Naive thymus-derived CD4-positive, alpha-beta T cell (primary cell): ENCODE results near the gene AGO1. TPM values are rescaled to one million over a fixed set of nuclear protein-coding genes. Genes with fewer than 3 reads are reported as not detected.
"Not testable (repeated sequence)": the region's sequence is repeated elsewhere in the genome, so short reads cannot be mapped to it uniquely, and the experiment has no call there.

Experiments
- ATAC-seq: fragments of 150-1000 bp; cut with Tn5 transposase; 2 replicates; pipeline ENCODE4 v1.10.0; 2021; ENCODE audit warnings: mild to moderate bottlenecking, moderate library complexity
- CTCF ChIA-PET: fragments of 350-600 bp; sonication (Branson Sonifier 250); formaldehyde crosslinking; loops from one replicate; lab custom pipeline; 2021; ENCODE audit warnings: antibody characterized with exemption; lab: Charles Lee
- POLR2A ChIA-PET: fragments of 350-600 bp; sonication (Branson Sonifier 250); formaldehyde crosslinking; loops from one replicate; lab custom pipeline; 2021; ENCODE audit warnings: antibody characterized with exemption, inconsistent platforms; lab: Charles Lee
- DNase-seq, 9 donors: peaks; one replicate each; pipeline versions ENCODE4 v3.0.0 to v3.0.0-alpha.2; 2020 to 2022; ENCODE audit warnings: mixed read lengths in 1 of 9
- H3K27ac ChIP-seq: one replicate; pipeline ENCODE4 v1.7.0; 2013; ENCODE audit warnings: mild to moderate bottlenecking, low read depth, low read length, moderate library complexity
- H3K27me3 ChIP-seq, 2 donors: one replicate each; pipeline ENCODE4 v1.7.0; 2013; ENCODE audit warnings: low read length in 2 of 2, mild to moderate bottlenecking in 2 of 2, moderate library complexity in 2 of 2; ENCODE audit not compliant: control insufficient read depth in 2 of 2, insufficient read depth in 2 of 2
- H3K36me3 ChIP-seq, 3 experiments: 1 replicate in 2 of 3; 2 replicates in 1 of 3; pipeline ENCODE4 v1.7.0; 2013; ENCODE audit warnings: low read length in 3 of 3, mild to moderate bottlenecking in 3 of 3, moderate library complexity in 1 of 3; ENCODE audit not compliant: insufficient read depth in 3 of 3, control insufficient read depth in 2 of 3
- H3K4me1 ChIP-seq, 2 donors: one replicate each; pipeline ENCODE4 v1.7.0; 2013; ENCODE audit warnings: low read length in 2 of 2, mild to moderate bottlenecking in 2 of 2, moderate library complexity in 1 of 2; ENCODE audit not compliant: control insufficient read depth in 2 of 2, insufficient read depth in 2 of 2
- H3K4me3 ChIP-seq: 2 replicates; pipeline ENCODE4 v1.7.0; 2013; ENCODE audit warnings: mild to moderate bottlenecking, low read length
- H3K9me3 ChIP-seq, 3 experiments: 1 replicate in 2 of 3; 2 replicates in 1 of 3; pipeline ENCODE4 v1.7.0; 2013; ENCODE audit warnings: low read length in 3 of 3; ENCODE audit not compliant: control insufficient read depth in 2 of 3
- H3K27ac Mint-ChIP-seq, 9 donors: one replicate each; pipeline ENCODE4 v1.8.0; 2020 to 2022; ENCODE audit warnings: mixed read lengths in 9 of 9, mild to moderate bottlenecking in 8 of 9, moderate library complexity in 5 of 9, inconsistent platforms in 2 of 9
- H3K27me3 Mint-ChIP-seq, 5 donors: one replicate each; pipeline ENCODE4 v1.8.0; 2021 to 2022; ENCODE audit warnings: mixed read lengths in 5 of 5, mild to moderate bottlenecking in 1 of 5
- H3K36me3 Mint-ChIP-seq, 5 donors: one replicate each; pipeline ENCODE4 v1.8.0; 2020 to 2022; ENCODE audit warnings: mixed read lengths in 5 of 5, mild to moderate bottlenecking in 3 of 5, inconsistent platforms in 1 of 5
- H3K4me1 Mint-ChIP-seq, 7 donors: one replicate each; pipeline ENCODE4 v1.8.0; 2020 to 2022; ENCODE audit warnings: mixed read lengths in 7 of 7, mild to moderate bottlenecking in 3 of 7, inconsistent platforms in 1 of 7
- H3K4me3 Mint-ChIP-seq, 10 donors: one replicate each; pipeline ENCODE4 v1.8.0; 2020 to 2022; ENCODE audit warnings: mild to moderate bottlenecking in 10 of 10, mixed read lengths in 10 of 10, moderate library complexity in 6 of 10, inconsistent platforms in 2 of 10
- H3K9me3 Mint-ChIP-seq, 11 donors: one replicate each; pipeline ENCODE4 v1.8.0; 2020 to 2022; ENCODE audit warnings: mixed read lengths in 11 of 11, mild to moderate bottlenecking in 4 of 11, inconsistent platforms in 1 of 11, moderate library complexity in 1 of 11
- intact Hi-C, 2 donors: fragments of 100-400 bp; cut with micrococcal nuclease; formaldehyde crosslinking; loops; one replicate each; pipeline ENCODE4 v1.15.1; 2023
- polyA plus RNA-seq, 2 donors: library from polyadenylated mRNA; unstranded; fragments of 300-500 nt; fragmentation: Illumina TruSeq; gene quantifications; one replicate each; pipeline ENCODE4 v1.2.3, GENCODE V29; 2021
- total RNA-seq, 6 experiments: library from RNA in 5 of 6; stranded (reverse) in 5 of 6; gene quantifications; 1 replicate in 5 of 6; 2 replicates in 1 of 6; pipeline ENCODE4 v1.2.3 and lab custom pipeline; 2021 to 2026

Gene AGO1
- total and polyA plus RNA-seq, 7 experiments from 2014 or later = 8.9 to 28.0 (median 26.8) TPM

DNA sequence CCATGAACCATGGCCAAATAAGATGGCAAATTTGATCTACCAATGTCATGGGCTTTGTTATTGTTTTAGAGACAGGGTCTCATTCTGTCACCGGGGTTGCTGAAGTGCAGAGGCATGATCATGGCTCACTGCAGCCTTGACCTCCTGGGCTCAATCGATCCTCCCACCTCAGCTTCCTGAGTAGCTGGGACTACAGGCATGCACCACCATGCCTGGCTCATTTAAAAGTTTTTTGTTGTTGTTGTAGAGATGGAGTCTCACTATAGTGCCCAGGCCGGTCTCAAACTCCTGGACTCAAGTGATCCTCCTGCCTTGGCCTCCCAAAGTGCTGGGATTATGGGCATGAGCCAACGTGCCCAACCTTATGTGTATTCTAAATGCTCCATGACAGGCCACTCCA lies 8.9 kb upstream of the AGO1 start:
- H3K4me3 Mint-ChIP-seq, H3K9me3 Mint-ChIP-seq, H3K36me3 Mint-ChIP-seq, intact Hi-C loops, H3K9me3 ChIP-seq, CTCF ChIA-PET, H3K4me1 Mint-ChIP-seq, H3K27ac Mint-ChIP-seq, H3K27ac ChIP-seq, DNase-seq, H3K27me3 Mint-ChIP-seq, H3K36me3 ChIP-seq, H3K27me3 ChIP-seq, H3K4me1 ChIP-seq, POLR2A ChIA-PET, ATAC-seq, H3K4me3 ChIP-seq: not testable (repeated sequence)

GRCh38 chr1:35876988-35877387 lies 6.0 kb upstream of the AGO1 start:
- Histone ChIP-seq H3K36me3 (no peaks in the 10 kb centered on the region), H3K27ac (no peak overlapping the region), H3K4me3 (no peak overlapping the region), H3K4me1 (no peaks in the 10 kb centered on the region), H3K9me3 (no peaks in the 10 kb centered on the region), H3K27me3 (no peaks in the 10 kb centered on the region)
- no peak for ATAC-seq
- no peak for DNase-seq
- ChIA-PET POLR2A (interaction anchor here (1.1 kb wide), 1 partner anchor 26 kb away, joined by 3 read pairs; no protein-coding TSS in a partner anchor), CTCF (no interaction called here)
- Mint-ChIP-seq H3K36me3 (no peaks in the 10 kb centered on the region), H3K27me3 (peaks cover 0 to 2% (median 0%) of the 10 kb centered on the region in 5 donors), H3K4me3 (no peak overlapping the region), H3K27ac (no peak overlapping the region), H3K9me3 (peaks cover 0 to 2% (median 0%) of the 10 kb centered on the region in 11 donors), H3K4me1 (peaks cover 3 to 5% (median 4%) of the 10 kb centered on the region in 7 donors)
- intact Hi-C loops = no loop called here

DNA sequence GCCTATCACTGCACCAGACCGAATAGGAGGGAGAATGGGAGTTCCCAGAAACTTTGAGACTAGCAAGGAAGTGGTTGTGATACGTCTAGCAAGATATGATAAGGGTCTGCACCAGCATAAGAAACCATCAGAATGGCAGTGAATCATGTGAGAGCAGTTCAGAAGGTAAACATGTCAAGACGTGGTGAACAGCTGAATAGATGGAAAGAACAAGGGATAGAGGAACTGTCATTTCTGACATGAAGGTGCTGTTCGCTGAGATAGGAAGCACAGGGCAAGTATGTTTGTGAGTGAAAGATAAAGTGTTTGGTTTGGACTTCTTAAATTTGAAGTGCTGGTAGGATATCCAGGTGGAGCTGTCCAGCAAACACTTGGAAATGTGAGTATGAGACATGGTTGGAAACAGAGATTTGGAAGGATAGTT lies 1.1 kb upstream of the AGO1 start:
- Histone ChIP-seq H3K4me1 (peaks cover 9 to 24% of the 10 kb centered on the region in 2 donors), H3K9me3 (no peaks in the 10 kb centered on the region), H3K36me3 (peaks cover 0 to 6% (median 0%) of the 10 kb centered on the region in 3 experiments), H3K4me3 (no peak overlapping the region), H3K27ac (no peak overlapping the region), H3K27me3 (no peaks in the 10 kb centered on the region)
- Mint-ChIP-seq H3K4me3 (peak overlapping the region; percentile 57 to 98 (median 76)), H3K27ac (peak overlapping the region in 6 of 9 donors; percentile 5 to 70 (median 28)), H3K9me3 (no peaks in the 10 kb centered on the region), H3K27me3 (peaks cover 0 to 4% (median 0%) of the 10 kb centered on the region in 5 donors), H3K4me1 (peaks cover 27 to 44% (median 41%) of the 10 kb centered on the region in 7 donors), H3K36me3 (no peaks in the 10 kb centered on the region)
- ChIA-PET POLR2A (no interaction called here), CTCF (interaction anchor here (0.6 to 1.2 kb wide), 5 partner anchors 9 to 430 kb away, joined by 3 to 4 read pairs (median 4); partner anchors contain the start of gene AGO3)
- intact Hi-C loops = loop anchor here (2.0 to 10.0 kb wide), 2 partner anchors 107 to 111 kb away; no protein-coding TSS in a partner anchor
- ATAC-seq (no peak), DNase-seq (no peak)

DNA sequence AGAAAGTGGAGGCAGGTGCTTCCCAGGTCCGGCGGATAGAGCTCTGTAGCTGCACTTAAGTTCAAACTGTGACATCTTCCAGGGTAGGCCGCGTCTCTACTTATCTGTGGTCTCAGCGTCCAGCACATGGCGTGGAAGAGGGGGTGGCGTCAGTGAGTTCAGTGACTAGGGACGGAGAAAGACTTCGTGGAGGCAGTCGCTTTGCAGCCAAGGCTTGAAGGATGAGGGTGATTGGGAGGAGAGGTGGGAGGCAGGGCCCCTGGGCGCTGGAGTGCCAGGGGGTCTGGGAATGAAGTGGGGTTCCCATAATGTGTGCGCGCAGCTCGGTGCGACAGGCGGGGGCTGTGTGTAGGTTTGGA lies 444 bp upstream of the AGO1 start:
- intact Hi-C loops = loop anchor here (2.0 to 10.0 kb wide), 2 partner anchors 108 to 112 kb away; no protein-coding TSS in a partner anchor
- Mint-ChIP-seq H3K27me3 (peaks cover 0 to 4% (median 0%) of the 10 kb centered on the region in 5 donors), H3K4me3 (peak overlapping the region; percentile 57 to 98 (median 76)), H3K27ac (peak overlapping the region; percentile 5 to 88 (median 70)), H3K4me1 (peaks cover 34 to 51% (median 48%) of the 10 kb centered on the region in 7 donors), H3K9me3 (peaks cover 0 to under 1% (median 0%) of the 10 kb centered on the region in 11 donors), H3K36me3 (no peaks in the 10 kb centered on the region)
- ChIA-PET POLR2A (interaction anchor here (1.0 to 2.0 kb wide), 2 partner anchors 48 to 325 kb away, joined by 4 to 8 read pairs; partner anchors contain the start of genes AGO3, KIAA0319L and NCDN), CTCF (interaction anchor here (0.6 to 1.2 kb wide), 5 partner anchors 17 to 431 kb away, joined by 3 to 4 read pairs (median 4); partner anchors contain the start of gene AGO3)
- Histone ChIP-seq H3K27ac (peak overlapping the region; percentile 39), H3K36me3 (peaks cover 0 to 6% (median 0%) of the 10 kb centered on the region in 3 experiments), H3K4me1 (peaks cover 9 to 24% of the 10 kb centered on the region in 2 donors), H3K4me3 (peak overlapping the region; percentile 100), H3K9me3 (no peaks in the 10 kb centered on the region), H3K27me3 (no peaks in the 10 kb centered on the region)
- ATAC-seq = no peak
- no peak for DNase-seq

GRCh38 chr1:35883635-35884101 lies 659 bp downstream of the AGO1 start:
- Mint-ChIP-seq H3K4me1 (peaks cover 40 to 55% (median 51%) of the 10 kb centered on the region in 7 donors), H3K27ac (peak overlapping the region; percentile 72 to 86 (median 84)), H3K36me3 (peaks cover 0 to 3% (median 1%) of the 10 kb centered on the region in 5 donors), H3K27me3 (peaks cover 0 to 4% (median 0%) of the 10 kb centered on the region in 5 donors), H3K9me3 (peaks cover 0 to 3% (median 0%) of the 10 kb centered on the region in 11 donors), H3K4me3 (peak overlapping the region; percentile 90 to 98 (median 94))
- intact Hi-C loops = loop anchor here (1.0 to 10.0 kb wide), 8 partner anchors 48 to 690 kb away; partner anchors contain the start of genes AGO3 (in 2 of the 2), ADPRS (in 1 of the 2), SFPQ (in 1 of the 2) and THRAP3 (in 1 of the 2)
- CTCF ChIA-PET = interaction anchor here (0.6 to 0.7 kb wide), 4 partner anchors 11 to 47 kb away, joined by 3 to 4 read pairs (median 3); partner anchors contain the start of gene AGO3
- Histone ChIP-seq H3K4me1 (peaks cover 9 to 24% of the 10 kb centered on the region in 2 donors), H3K9me3 (no peaks in the 10 kb centered on the region), H3K36me3 (peaks cover 0 to 10% (median 0%) of the 10 kb centered on the region in 3 experiments), H3K4me3 (peak overlapping the region; percentile 100), H3K27ac (peak overlapping the region; percentile 79), H3K27me3 (no peaks in the 10 kb centered on the region)
- DNase-seq (peak in 7 of 9 donors; percentile 7 to 66 (median 21)), ATAC-seq (no peak)
- POLR2A ChIA-PET = interaction anchor here (0.5 to 2.0 kb wide), 4 partner anchors 16 to 52 kb away, joined by 3 to 8 read pairs (median 4); partner anchors contain the start of gene AGO3

DNA sequence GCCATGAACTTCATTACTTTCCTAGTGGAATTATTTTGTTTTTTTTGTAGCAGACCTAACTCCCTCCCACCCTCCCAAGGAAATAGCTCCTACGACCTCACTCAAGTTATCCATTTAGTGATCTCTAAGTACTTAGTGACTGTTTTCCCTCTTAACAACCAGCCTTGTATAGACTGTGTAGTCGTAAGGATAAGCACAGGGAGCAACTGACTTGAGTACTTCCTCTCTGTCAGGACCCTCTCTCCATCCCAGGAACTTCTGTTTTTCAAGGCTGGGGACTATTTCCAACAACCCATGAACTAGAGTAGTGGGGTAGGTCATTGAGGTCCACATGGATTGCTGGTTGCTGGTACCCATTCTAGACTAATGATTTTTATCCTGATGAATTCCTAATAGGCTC lies 1.9 kb downstream of the AGO1 start:
- peak overlapping the region in 5 of 9 donors; percentile 6 to 74 (median 37) for H3K27ac Mint-ChIP-seq
- H3K27me3 ChIP-seq = no peaks in the 10 kb centered on the region
- H3K4me3 Mint-ChIP-seq = peak overlapping the region; percentile 25 to 98 (median 78)
- POLR2A ChIA-PET = no interaction called here
- no peak overlapping the region for H3K27ac ChIP-seq
- H3K4me1 ChIP-seq = peaks cover 9 to 24% of the 10 kb centered on the region in 2 donors
- H3K27me3 Mint-ChIP-seq = peaks cover 0 to 4% (median 0%) of the 10 kb centered on the region in 5 donors
- CTCF ChIA-PET = no interaction called here
- H3K9me3 ChIP-seq = no peaks in the 10 kb centered on the region
- peaks cover 0 to 3% (median 0%) of the 10 kb centered on the region in 11 donors for H3K9me3 Mint-ChIP-seq
- no peak for ATAC-seq
- peaks cover 0 to 16% (median 0%) of the 10 kb centered on the region in 3 experiments for H3K36me3 ChIP-seq
- DNase-seq = no peak
- peaks cover 43 to 56% (median 51%) of the 10 kb centered on the region in 7 donors for H3K4me1 Mint-ChIP-seq
- intact Hi-C loops = loop anchor here in 1 of 2 donors (10.0 kb wide), 1 partner anchor 110 kb away; no protein-coding TSS in a partner anchor
- peaks cover 0 to 6% (median 4%) of the 10 kb centered on the region in 5 donors for H3K36me3 Mint-ChIP-seq
- no peak overlapping the region for H3K4me3 ChIP-seq
